SK-N-MC (cell line): ENCODE measurements around the gene DOCK6.

Experiments
- DNase-seq: peaks from one replicate; pipeline ENCODE4 v3.0.0-alpha.2; 2011; ENCODE audit warnings: low read depth, low spot score
- H3K27ac ChIP-seq: fragments of 200-600 bp; sonication (generic); 2 replicates; pipeline ENCODE4 v1.5.1; 2016; ENCODE audit warnings: mixed run types
- H3K36me3 ChIP-seq: fragments of 200-600 bp; sonication (generic); 2 replicates; pipeline ENCODE4 v1.6.1; 2017; ENCODE audit warnings: antibody characterized with exemption, low read length, mixed read lengths; ENCODE audit not compliant: insufficient read depth
- H3K4me3 ChIP-seq: fragments of 200-600 bp; sonication (generic); 2 replicates; pipeline ENCODE4 v1.5.1; 2016
- H3K9ac ChIP-seq: fragments of 200-600 bp; sonication (generic); 2 replicates; pipeline ENCODE4 v1.8.0; 2017; ENCODE audit warnings: mixed run types, mixed read lengths; ENCODE audit not compliant: insufficient read length
- H3K9me3 ChIP-seq: fragments of 200-600 bp; sonication (generic); 2 replicates; pipeline ENCODE4 v1.6.1; 2017; ENCODE audit warnings: low read depth, mild to moderate bottlenecking, antibody characterized with exemption, low read length, moderate library complexity, mixed read lengths
- EZH2 ChIP-seq: fragments of 200-600 bp; sonication (generic); IDR thresholded peaks from one replicate; pipeline ENCODE4 v1.6.1; 2017; ENCODE audit warnings: antibody characterized with exemption
- FOXP2 ChIP-seq: optimal IDR thresholded peaks from 2 replicates; pipeline ENCODE3; 2011; ENCODE audit warnings: mild to moderate bottlenecking, moderate library complexity; ENCODE audit not compliant: insufficient read depth; ENCODE audit errors: extremely low read length, control extremely low read depth
- POLR2AphosphoS5 ChIP-seq: IDR thresholded peaks from 2 replicates; pipeline ENCODE4 v1.6.1; 2012; ENCODE audit warnings: mild to moderate bottlenecking, low read depth, low read length, borderline replicate concordance

DOCK6 gene

DNA sequence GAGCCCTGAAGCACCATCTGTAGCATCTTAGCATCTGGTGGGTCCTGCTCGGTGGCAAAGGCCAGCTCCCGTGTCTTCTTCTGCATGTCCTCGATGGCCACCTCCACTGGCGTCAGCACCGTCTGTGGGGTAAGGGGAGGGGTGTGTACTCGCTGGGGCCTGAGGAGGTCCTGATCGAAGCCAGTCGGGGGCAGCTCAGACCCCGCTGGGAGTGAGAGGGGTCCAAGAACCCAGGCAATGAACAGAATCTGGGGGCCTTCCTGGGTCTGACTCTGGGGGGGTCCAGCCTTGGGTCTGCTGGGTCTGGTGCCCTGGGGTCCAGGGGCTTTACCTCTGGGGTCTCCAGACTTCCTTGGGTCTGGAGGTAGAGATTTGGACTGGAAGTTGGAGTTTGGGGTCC, 61.4 kb downstream of the DOCK6 start:
- TF ChIP-seq EZH2 (no peak), FOXP2 (no peak), POLR2AphosphoS5 (no peak)
- H3K36me3 ChIP-seq, result no peaks in the 10 kb centered on the region
- no peak overlapping the region for H3K9ac ChIP-seq
- no peak overlapping the region for H3K27ac ChIP-seq
- DNase-seq, result no peak
- no peak overlapping the region for H3K4me3 ChIP-seq
- no peaks in the 10 kb centered on the region for H3K9me3 ChIP-seq

DNA sequence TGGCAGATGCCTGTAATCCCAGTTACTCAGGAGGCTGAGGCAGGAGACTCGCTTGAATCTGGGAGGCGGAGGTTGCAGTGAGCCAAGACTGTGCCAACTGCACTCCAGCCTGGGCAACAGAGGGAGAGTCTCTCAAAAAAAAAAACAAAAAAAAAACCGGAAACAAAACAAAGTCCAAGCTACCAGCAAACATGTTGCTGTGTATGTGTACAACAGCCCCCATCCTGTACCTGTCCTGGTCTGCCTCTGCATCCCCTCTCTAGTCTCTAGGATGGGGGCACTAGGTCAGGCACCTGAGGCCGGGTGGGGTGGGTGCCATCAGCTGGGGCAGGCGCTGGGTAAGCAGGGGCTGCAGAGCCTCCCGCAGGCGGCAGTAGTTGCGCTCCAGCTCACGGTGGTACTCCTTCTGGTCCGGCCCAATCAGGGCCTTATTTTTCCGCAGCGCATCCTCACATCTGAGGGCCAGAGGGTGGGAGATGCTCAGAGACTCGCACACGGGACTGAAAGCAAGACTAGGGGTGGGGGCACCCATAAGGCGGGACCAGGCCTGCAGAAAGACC, 62.2 kb downstream of the DOCK6 start:
- no peak overlapping the region for H3K4me3 ChIP-seq
- no peak overlapping the region for H3K9ac ChIP-seq
- no peak for TF ChIP-seq POLR2AphosphoS5
- no peaks in the 10 kb centered on the region for H3K9me3 ChIP-seq
- H3K36me3 ChIP-seq, result peaks cover 5% of the 10 kb centered on the region; the same call in 1 of the 2 replicates
- H3K27ac ChIP-seq, result no peak overlapping the region
- no peak for DNase-seq

DNA sequence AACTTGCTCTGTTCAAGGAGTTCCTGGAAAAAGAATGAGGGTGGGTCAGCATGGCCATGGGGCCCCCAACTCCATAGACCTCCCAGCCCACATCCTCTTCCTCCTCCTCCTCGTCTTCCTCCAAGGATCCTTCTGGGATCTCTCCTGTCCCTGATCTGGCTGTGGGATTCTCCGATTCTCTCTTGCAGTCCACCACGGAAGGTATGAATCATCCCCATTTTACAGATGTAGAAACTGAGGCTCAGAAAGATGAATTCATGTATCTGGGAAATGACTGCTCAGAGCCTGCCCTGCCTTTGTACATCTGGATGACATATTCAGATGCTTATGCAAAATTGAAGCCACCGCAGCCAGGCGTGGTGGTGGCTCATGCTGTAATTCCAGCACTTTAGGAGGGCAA, 62.8 kb downstream of the DOCK6 start:
- no peaks in the 10 kb centered on the region for H3K9me3 ChIP-seq
- H3K27ac ChIP-seq, result no peak overlapping the region
- no peak overlapping the region for H3K4me3 ChIP-seq
- DNase-seq, result no peak
- TF ChIP-seq FOXP2 (no peak), POLR2AphosphoS5 (no peak), EZH2 (no peak)
- H3K36me3 ChIP-seq, result peaks cover 5% of the 10 kb centered on the region; the same call in 1 of the 2 replicates
- H3K9ac ChIP-seq, result no peak overlapping the region

- no peak for TF ChIP-seq EZH2
- TF ChIP-seq FOXP2, result no peak
- TF ChIP-seq POLR2AphosphoS5, result no peak
- H3K36me3 ChIP-seq, result peaks cover 10% of the 10 kb centered on the region; the same call in 1 of the 2 replicates
- no peak for DNase-seq
- H3K27ac ChIP-seq, result no peak overlapping the region; the same call in 1 of the 2 replicates
- no peak overlapping the region for H3K9ac ChIP-seq
- no peaks in the 10 kb centered on the region for H3K9me3 ChIP-seq
- H3K4me3 ChIP-seq, result no peak overlapping the region
Observed at GRCh38 chr19:11198769-11199424, 63.4 kb downstream of the DOCK6 start.

GRCh38 chr19:11198175-11198534, 64.2 kb downstream of the DOCK6 start:
- peak overlapping the region; percentile 97 for H3K4me3 ChIP-seq
- no peak overlapping the region for H3K9ac ChIP-seq
- TF ChIP-seq EZH2 (no peak), POLR2AphosphoS5 (no peak), FOXP2 (no peak)
- no peak for DNase-seq
- no peaks in the 10 kb centered on the region for H3K9me3 ChIP-seq
- peaks cover 18% of the 10 kb centered on the region; the same call in 1 of the 2 replicates for H3K36me3 ChIP-seq
- H3K27ac ChIP-seq, result peak overlapping the region; percentile 10; the same call in 1 of the 2 replicates

- H3K4me3 ChIP-seq, result peak within 1 kb of the TSS; percentile 97
- peak within 1 kb of the TSS; percentile 57; the same call in 1 of the 2 replicates for H3K27ac ChIP-seq
- peak within 1 kb of the TSS; percentile 86 for H3K9ac ChIP-seq
- H3K9me3 ChIP-seq, result no peaks in the 10 kb centered on the region
- TF ChIP-seq EZH2 (no peak), POLR2AphosphoS5 (peak; percentile 69; the same call in 1 of the 2 replicates)
- no peak for DNase-seq
- peaks cover 24% of the 10 kb centered on the region; the same call in 1 of the 2 replicates for H3K36me3 ChIP-seq
Observed at GRCh38 chr19:11197291-11198174, 64.8 kb downstream of the DOCK6 start, which contains the start of gene KANK2. Gene KANK2 (minus strand): TSS chr19:11197545. CDS start chr19:11194511, 3,034 bp downstream.

DNA sequence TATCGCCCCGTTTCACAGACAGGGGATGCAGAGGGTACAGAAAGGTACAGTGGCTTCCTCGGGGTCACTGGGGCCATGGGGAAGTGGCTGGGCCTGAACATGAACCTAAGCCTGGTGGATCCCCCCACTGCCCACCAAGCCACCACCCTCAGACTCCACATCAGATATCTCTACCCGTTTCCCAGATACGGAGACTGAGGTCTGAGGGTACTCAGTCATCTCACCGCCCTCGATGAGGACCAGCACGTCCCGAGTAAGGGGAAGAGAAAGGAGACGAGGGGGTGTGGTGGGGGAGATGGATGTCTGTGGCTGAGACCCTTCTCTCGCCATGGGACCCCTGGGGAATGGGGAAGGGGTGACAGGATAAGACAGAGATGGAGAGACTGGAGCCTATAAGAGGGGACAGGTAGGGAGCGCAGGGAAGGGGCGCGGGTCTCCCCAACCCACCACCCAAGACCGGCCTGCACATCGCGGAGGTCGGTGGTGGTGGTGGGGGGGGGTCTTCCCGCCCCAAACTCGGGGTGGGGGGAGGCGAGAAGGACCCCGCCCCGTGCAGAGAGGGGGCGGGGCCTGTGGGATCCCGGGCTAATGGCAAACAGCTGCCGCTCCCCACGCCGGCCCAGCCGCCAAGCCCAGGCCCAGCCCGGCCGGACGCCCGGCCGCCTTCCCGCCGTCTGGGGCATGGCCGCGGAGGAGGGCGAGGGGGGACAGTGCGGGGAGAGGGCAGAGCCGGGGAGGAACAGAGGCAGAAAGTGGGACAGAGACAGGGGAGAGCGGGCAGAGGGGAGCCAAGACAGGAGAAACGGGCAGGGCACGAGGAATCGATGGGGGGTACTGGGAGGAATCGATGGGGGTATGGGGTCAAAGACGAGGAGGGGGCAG, 65.7 kb downstream of the DOCK6 start:
- Histone ChIP-seq H3K9ac (peak overlapping the region; percentile 86), H3K27ac (peak overlapping the region; percentile 57; the same call in 1 of the 2 replicates), H3K36me3 (peaks cover 30% of the 10 kb centered on the region; the same call in 1 of the 2 replicates), H3K9me3 (no peaks in the 10 kb centered on the region), H3K4me3 (peak overlapping the region; percentile 97)
- no peak for DNase-seq
- no peak for TF ChIP-seq POLR2AphosphoS5
- TF ChIP-seq FOXP2, result no peak
- no peak for TF ChIP-seq EZH2

- Histone ChIP-seq H3K27ac (peak overlapping the region; percentile 73), H3K9ac (peak overlapping the region; percentile 11), H3K36me3 (peaks cover 32% of the 10 kb centered on the region; the same call in 1 of the 2 replicates), H3K4me3 (peak overlapping the region; percentile 67), H3K9me3 (no peaks in the 10 kb centered on the region)
- DNase-seq, result no peak
- TF ChIP-seq FOXP2, result no peak
- TF ChIP-seq POLR2AphosphoS5, result no peak
- TF ChIP-seq EZH2, result no peak
Observed at GRCh38 chr19:11195681-11196080, 66.6 kb downstream of the DOCK6 start.
